LoVo (cell line): ENCODE results near the gene TBC1D22A.

Experiments used
- DNase-seq: peaks from one replicate; pipeline ENCODE4 v3.0.0-alpha.2; 2016; ENCODE audit warnings: low spot score

Gene TBC1D22A

GRCh38 chr22:46753360-46753759 is 9.1 kb upstream of the TBC1D22A start:
- no peak for DNase-seq

DNA sequence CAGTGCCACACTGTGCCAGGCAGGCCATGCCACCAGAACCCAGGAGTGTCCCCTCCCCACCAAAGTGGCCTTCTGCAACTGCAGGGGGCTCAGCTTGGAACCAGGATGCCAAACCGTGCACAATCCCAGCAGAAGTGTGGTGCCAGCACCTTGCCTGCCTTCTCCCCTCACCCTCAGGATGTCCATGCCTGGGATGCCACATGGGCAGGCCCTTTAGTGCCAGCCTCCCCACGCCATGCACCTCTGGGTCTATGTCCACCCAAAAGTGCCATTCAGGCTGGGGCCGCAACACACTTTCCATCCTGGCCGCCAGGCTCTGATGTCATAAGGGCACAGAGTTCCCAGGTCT is 8.7 kb upstream of the TBC1D22A start:
- DNase-seq: no peak

GRCh38 chr22:46754110-46754799 is 8.2 kb upstream of the TBC1D22A start:
- peak; percentile 94 for DNase-seq

DNA sequence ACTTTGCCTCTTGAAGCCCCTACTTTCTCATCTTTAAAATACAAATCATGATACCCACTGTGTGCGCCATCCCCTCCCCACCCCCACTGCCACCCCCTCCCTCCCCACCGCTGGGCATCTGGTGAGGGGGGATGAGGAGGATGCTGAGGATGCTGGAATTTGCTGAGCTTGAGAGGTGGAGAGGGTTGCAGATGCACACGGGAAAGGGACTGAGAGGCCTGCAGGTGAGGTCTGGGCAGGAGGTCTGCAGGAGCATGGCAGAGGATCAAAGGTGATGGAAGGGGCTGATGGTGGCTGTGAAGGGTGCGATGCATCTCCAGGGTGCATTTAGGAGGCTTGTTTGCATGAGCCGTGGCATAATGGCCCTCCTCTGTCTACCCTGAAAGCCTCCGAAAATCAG is 7.6 kb upstream of the TBC1D22A start:
- DNase-seq: no peak

DNA sequence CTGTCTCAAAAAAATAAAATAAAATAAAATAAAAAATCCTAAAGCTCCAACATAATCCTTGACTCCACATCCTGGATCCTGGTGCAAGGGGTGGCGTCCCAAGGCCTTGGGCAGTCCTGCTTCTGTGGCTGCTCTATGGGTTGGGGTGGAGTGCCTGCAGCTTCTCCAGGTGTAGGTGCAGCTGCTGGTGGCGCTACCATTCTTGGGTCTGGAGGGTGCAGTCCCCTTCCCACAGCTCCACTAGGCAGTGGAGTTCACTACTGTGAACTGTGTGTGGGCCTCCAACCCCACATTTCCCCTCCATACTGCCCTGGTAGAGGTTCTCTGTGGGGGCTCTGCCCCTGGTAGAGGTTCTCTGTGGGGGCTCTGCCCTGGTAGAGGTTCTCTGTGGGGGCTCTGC is 6.9 kb upstream of the TBC1D22A start:
- DNase-seq: no peak

GRCh38 chr22:46756097-46756496 is 6.4 kb upstream of the TBC1D22A start:
- no peak for DNase-seq

DNA sequence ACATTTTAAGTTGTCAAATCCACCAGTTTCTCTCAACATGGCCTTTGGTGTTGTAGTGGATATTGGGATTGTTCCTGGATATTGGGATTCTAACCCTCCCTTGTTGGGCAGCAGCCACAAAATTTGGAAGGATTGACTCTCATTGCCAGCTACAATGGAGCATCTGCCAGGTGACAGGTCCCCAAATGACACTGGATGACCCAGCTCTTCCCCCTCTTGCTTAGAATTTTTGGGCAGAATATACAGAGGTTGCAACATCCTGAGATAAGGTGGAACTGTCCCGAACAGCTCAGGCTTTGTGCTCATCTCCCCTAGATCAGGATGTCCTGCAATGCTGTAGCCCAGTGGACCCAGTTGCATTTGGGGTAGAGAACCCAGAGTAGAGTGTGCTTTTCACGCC is 5.3 kb upstream of the TBC1D22A start:
- DNase-seq: no peak

DNA sequence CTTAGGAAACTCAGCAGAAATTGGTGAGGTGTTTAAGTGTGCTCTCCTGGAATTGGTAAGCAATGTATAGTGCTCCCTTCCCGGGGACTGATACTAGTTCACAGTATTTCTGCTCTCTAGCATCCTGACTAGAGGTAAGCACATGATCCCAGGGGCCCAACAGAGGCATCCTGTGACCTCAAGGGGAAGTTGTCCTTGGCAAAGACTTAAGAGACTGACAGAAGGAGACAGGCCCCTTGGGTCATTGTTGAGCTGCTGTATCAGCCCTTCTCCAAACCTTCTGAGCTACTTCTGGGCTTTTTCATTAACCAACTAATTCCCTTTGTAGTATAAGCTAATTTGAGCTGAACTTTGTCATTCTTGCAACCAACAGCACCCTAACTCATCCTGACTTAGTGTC is 4.3 kb upstream of the TBC1D22A start:
- DNase-seq: no peak

- peak; percentile 67 for DNase-seq
Observed at GRCh38 chr22:46758867-46759290, 3.6 kb upstream of the TBC1D22A start.

GRCh38 chr22:46761017-46761416 is 1.4 kb upstream of the TBC1D22A start:
- no peak for DNase-seq

DNA sequence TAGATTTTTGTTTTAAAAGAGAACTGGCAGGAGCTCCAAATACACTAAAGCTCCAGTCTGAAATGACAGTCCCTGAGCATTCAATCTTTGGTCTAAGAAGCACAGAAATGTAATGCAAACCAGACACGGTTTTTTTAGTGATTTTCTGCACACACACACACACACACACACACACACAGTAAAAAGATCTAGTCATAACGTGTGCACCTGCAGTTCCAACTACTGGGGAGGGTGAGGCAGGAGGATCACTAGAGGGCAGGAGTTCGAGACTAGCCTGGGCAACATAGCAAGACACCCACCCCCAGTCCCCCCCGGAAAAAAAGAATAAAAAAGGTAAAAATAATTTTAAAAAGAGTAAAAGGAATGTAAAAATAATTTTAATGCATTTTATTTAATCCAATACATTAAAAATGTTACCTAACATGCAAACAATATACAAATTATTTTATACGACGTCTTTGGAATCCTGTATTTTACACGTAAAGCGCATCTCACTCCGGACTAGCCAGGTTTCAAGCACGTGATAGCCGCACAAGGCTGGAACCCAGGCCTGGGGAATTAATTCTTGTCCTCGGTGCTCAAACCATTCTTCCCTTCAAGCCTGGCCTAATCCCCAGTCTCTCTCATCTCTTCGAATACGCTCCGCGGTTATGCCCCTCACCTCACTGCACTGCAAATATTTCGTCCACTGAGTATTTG is 762 bp upstream of the TBC1D22A start:
- peak; percentile 5 for DNase-seq

DNA sequence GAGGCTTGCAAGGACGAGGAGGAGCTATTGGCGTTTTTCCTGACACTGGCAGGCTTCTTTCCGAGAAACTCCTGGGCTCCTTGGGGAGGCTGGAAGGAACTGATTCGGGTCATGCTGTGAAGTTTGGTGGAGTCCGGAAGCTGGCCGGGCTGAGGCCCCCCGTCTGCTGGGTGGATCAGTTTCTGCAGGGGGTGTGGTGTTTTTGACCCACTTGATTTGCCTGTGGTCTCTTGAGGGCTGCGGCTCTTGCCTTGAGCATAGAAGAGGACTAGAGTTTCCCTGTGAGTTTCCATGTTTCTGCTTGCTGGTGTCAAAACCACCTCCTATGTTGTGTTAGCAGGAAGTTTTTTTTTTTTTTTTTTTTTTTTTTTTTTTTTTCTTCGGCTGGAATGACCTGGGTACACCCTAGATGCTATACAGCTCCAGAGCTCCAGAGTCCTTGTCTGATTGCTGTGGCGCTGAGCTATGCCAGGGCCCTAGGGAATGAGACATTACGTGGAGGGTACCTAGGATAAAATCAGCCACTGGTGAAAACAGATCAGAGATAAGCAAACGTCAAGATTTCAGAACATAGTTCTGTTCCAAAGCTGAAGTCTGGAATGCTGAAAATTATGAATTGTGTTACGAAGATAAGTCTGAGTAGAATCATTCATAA is 728 bp downstream of the TBC1D22A start:
- peak; percentile 13 for DNase-seq

DNA sequence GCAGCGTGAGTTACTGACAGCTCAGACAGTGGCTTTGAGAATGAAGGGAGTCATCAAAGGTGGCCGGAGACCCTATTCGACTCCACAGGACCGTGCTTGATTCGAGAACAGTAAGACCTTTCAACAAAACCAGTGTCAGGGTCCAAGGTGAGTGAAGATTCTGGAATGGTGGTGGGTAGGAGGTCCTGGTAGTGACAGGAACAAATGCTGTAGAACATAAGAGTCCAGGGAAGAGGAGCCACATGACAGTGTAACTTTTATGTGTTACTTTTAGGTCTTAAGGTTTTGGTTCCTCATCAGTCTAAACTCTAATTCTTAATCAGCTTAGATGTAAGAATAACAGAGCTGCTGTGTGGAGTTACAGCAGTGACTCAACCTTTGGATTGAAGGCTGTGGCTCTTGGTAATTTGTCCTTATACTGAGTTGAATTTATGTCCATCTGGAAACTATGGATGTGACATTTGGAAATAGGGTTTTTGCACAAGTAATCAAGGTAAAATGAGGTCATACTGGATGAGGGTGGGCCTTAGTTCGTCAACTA is 1.8 kb downstream of the TBC1D22A start:
- no peak for DNase-seq

- no peak for DNase-seq
Observed at GRCh38 chr22:46764779-46765485, 2.5 kb downstream of the TBC1D22A start.

DNA sequence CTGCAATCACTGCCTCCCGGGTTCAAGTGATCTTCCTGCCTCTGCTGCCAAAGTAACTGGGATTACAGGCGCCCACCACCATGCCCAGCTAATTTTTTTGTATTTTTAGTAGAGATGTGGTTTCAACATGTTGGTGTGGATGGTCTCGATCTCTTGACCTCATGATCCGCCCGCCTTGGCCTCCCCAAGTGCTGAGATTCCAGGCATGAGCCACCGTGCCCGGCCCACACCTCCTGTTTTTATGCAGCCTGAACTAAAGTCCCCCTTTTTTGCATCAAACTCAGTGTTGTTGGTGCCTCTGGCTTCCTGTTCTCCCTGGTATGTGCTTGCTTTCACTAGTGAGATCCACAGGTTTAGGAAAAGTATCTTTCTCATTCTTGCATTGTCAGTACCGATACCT is 4.2 kb downstream of the TBC1D22A start:
- DNase-seq: no peak

DNA sequence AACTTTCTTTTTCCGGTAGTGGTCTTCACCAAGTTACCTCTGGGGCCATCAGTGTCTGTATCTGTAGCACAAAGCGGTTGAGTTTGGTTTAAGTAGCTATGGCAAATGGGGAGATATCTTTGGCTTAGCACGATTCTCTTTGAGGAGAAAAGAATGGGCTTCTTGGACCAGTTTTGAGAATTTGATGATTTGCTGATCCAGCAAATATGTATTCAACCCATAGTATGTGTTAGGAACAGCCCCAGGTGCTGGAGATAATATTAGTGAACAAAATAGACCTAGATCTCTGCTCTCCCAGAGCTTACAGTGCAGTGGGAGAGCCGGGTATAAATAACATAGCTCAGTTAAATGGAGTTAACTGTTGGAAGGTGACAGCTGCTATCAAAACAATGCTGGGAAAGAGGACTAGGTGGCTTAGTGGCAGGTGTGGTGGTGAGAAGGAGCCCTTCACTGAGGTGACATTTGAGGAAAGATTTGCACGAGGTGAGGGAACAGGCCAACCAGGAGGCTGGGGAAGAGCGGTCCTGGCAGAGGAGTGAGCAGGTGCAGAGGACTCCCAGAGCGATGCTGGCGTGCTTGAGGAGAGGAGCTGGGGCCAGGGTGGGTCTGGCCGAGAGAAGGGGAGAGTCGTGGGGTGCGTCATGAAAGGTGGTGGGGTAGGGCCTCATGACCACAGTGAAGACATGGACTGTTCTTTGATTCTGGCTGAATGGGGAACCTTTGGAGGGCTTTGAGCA is 5.0 kb downstream of the TBC1D22A start:
- no peak for DNase-seq

- no peak for DNase-seq
Observed at GRCh38 chr22:46769191-46769675, 6.8 kb downstream of the TBC1D22A start.

DNA sequence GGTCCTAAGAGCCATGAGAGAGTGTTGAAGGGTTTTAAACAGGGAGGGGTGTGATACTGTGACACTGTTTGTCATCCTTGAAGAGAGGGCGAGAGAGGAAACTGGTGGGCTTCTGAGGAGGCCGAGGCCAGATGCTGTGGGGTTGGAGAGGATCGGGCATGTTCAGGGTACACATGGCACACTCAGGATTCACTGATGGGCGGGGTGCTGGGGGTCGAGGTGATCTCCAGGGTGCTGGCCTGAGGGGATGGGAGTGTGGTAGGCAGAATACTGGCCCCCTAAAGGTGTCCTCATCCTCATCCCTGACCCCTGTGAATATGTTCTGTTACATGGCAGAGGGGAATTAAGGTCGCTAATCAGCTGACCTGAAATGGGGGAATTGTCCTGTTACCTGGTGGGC is 7.3 kb downstream of the TBC1D22A start:
- DNase-seq: no peak

GRCh38 chr22:46770151-46770641 is 7.7 kb downstream of the TBC1D22A start:
- no peak for DNase-seq

DNA sequence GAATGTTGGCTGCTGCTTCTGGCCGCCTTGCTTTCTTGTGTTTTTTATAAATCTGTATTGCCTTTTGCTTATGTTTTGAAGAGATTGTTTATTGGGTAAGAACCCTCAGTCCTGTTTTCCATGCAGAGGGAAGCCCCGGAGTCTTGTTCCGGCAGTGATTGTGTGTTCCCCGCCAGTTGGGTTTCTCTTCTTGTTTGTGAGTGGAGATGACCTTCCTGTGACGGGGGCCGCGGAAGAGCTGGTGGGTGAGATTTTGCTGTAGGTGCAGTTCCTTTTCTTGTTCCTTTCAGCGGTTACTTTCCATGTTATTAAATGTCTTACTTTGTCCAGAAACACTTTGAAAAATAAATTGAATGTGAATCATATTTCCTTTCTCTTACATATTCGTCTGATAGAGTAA is 8.3 kb downstream of the TBC1D22A start:
- no peak for DNase-seq

GRCh38 chr22:46773076-46773475 is 10.6 kb downstream of the TBC1D22A start:
- no peak for DNase-seq
